Middle frontal gyrus (tissue), 1 donor: Measurements from ENCODE around the gene IFNGR1.

Experiments
- DNase-seq: peaks from one replicate; pipeline ENCODE4 v3.0.0-alpha.2; 2015; ENCODE audit warnings: low spot score; ENCODE audit errors: extremely low spot score

IFNGR1 gene

GRCh38 chr6:137176729-137177128 is 42.5 kb downstream of the IFNGR1 start:
- no peak for DNase-seq

- no peak for DNase-seq
Observed at GRCh38 chr6:137175868-137176245, 43.3 kb downstream of the IFNGR1 start.

DNA sequence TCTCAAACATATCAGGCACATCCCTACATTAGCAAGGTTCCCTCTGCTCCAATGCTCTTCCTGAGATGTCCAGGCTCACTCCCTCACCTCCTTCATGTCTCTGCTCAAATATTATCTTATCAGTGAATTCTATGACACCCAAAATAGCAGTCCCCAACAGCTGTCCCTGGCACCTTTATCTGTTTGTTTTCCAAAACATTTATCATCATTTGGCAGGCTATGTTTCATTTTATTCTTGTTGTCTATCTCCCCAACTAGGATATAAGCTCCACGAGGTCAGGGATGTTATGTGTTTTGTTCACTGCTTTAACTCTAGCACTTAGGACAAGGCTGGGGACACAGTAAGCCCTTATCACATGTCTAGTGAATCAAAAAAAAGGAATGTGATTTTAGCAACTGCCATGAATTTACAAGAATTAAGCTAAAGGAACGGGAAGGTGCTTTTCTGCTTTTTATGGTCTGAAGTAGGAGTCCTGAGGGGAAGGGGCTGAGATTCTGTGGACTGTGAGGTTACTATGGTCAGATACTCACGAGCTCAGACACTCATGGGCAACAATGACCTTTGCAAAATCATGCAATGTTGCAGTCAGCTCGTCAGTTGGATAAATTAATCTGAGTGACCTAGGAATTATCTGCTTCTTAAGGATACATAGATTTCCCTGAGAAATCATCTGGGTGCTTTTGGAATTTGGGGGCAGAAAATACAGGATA is 43.9 kb downstream of the IFNGR1 start:
- no peak for DNase-seq

- no peak for DNase-seq
Observed at GRCh38 chr6:137173501-137173900, 45.7 kb downstream of the IFNGR1 start, which contains the start of gene IL22RA2. TSS of gene IL22RA2 (minus strand) at chr6:137173644. CDS start at chr6:137161749, 11,895 bp downstream.

DNA sequence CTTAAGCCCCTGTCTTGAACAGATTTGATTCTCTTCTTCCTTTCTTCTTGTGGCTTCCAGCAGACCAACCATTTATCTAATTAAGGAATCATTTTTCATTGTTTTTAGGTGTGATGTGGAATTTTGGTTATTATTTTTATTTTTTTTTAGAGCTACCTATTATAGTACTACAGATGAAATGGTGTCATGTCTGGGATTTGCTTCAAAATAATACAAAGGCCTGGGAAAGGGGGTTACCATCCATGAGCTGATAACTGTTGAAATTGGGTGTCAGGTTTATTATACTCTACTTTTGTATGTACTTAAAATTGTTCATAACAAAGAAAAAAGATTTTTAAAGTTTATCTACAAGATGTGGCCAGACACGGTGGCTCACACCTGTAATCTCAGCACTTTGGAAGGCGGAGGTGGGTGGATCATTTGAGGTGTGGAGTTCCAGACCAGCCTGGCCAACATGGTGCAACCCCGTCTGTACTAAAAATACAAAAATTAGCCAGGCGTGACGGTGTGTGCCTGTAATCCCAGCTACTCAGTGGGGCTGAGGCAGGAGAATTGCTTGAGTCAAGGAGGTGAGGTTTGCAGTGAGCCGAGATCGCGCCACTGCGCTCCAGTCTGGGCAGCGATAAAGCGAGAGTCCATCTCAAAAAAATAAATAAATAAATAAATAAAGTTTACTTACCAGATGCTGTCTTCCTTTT is 46.3 kb downstream of the IFNGR1 start:
- DNase-seq = no peak

DNA sequence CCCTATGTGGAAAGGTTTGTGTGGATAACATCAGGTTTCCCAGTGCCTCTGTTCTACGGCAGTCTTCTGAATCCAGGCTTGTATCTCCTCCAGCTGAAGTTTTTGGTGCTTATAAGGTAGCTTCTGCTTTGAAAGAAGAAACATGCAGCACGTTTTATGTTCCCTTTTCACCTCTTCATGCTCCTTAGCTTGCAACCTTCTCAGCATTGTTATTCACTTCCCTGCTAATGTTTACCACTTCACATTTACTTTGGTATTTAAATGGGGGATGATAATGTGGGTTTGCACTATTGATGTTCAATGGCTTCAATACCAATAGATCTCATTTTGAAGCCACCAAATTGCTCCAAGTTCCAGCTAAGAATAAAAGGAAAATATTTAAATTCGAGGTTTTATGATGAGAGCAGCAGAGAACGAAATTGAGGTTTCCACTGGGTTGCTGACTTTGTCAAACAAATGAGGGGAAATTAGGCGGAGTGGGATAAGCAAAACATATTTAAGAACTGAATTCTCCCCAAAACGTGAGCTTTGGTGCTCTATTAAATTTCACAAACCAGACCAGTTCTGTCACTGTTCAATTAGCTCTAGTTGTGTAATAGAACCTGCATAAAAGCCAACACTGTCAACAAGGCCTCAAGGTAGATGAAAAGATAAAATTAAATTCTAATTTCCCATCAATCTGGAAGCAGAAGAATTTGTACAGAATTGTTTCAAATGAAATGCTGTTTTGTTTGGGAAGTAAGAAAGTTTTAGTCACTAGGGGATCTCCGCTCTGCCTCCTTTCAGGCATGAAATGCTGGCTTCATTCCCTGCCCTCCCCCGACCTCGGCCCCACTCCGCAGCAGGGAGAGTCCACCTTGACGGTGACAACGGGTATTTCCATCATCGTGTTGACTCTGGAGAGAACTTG is 47.1 kb downstream of the IFNGR1 start:
- no peak for DNase-seq

GRCh38 chr6:137171053-137171374 is 48.2 kb downstream of the IFNGR1 start:
- DNase-seq = no peak

GRCh38 chr6:137170266-137171052 is 48.7 kb downstream of the IFNGR1 start:
- DNase-seq = no peak

- no peak for DNase-seq
Observed at GRCh38 chr6:137167702-137168377, 51.3 kb downstream of the IFNGR1 start.

DNA sequence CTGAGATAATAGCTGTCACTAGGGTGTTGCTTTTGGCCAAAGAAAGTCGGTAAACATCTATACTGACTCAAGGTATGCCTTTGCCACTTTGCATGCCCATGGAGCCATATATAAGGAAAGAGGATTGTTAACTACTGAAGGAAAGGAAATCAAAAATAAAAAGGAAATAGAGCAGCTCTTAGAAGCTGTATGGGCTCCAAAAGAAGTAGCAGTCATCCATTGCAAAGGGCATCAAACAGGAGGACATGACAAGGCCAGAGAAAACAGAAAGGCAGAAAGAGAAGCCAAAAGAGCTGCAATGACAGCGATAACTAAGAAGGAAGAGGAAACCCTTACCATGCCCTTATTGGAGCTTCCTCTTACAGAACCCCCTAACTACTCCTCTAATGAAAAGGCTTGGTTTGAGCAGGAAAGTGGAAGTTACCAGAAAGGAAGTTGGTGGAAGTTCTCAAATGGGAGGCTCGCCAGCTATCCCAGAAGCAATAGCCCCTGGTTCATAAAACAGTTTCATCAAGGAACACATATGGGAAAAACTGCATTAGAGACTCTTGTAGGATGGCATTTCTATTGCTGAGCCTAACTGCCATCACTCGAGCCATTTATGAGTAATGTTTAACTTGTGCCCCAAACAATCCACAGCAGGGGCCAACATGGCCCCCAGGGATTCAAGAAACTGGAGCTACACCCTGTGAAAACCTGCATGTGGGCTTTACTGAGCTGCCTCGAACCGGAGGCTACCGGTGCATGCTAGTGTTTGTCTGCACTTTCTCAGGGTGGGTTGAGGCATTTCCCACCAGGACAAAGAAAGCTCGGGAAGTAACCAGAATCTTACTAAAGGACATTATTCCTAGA is 52.7 kb downstream of the IFNGR1 start:
- no peak for DNase-seq

- no peak for DNase-seq
Observed at GRCh38 chr6:137165375-137166246, 53.6 kb downstream of the IFNGR1 start.

- no peak for DNase-seq
Observed at GRCh38 chr6:137163732-137164318, 55.4 kb downstream of the IFNGR1 start.

DNA sequence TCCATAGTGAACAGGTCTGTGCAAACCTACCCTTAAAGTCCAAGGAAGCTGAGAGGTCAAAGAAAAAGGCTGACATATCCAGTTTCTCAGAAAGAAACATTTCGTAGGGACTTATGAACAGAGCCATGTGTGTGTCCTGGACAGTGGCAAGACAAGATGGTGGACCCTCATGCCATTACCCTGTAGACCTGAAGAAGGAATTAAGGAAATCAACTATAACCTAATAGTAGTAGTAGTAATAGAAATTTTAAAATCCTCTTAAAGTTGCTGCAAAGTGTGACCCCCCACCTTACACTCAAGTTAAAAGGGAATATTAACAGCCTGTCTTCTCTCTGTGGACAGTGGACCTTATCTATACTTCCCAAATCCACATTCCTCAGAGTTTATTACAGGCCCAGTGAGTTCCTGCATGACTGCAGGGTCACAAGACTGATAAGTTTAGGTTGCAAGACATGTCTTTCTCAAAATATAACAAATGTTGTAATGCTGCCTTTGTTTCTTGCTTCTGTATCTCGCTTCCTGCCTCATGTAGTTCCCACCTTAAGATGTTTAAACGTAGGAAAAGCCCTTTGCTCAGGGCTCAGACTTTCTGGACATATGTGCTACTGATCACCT is 56.4 kb downstream of the IFNGR1 start:
- no peak for DNase-seq

- DNase-seq = no peak
Observed at GRCh38 chr6:137161949-137162348, 57.2 kb downstream of the IFNGR1 start.

DNA sequence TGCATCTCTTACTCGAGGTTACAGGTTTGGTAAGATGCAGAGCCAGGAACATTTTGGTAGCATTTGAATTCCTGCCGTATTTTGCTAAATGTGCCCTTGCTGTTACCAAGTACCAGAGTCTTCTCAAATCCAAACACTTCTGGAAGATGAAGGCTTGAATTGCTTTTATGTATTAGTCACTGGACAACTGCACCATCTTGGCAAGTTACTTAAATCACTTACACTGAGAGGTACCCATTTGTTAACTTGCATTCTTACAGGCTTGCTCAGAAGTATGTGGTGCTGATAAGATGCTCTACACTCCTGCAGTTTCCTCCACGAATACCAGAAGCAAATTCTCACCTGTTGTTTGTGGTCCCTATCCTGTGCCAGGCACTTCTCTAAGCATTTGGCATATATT is 58.4 kb downstream of the IFNGR1 start:
- no peak for DNase-seq

DNA sequence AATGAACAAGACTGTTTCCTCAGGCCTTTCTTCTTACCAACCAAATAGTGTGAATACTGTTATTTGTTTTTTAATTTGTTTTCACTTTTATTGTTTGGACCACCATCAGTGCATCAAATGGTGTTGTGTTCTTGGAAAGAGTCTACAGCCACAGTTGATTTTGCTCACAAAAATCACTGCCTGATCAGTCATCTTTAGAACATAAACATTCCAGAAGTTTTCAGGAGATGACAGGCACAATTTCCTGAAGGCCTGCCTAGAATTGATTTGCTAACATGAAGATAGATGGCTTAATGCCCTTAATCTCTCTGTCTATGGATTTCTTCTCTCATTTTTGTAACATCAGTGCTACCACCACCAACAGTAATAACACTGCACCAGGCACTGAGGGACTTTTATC is 59.3 kb downstream of the IFNGR1 start:
- no peak for DNase-seq

- DNase-seq = no peak
Observed at GRCh38 chr6:137157601-137158000, 61.6 kb downstream of the IFNGR1 start.

DNA sequence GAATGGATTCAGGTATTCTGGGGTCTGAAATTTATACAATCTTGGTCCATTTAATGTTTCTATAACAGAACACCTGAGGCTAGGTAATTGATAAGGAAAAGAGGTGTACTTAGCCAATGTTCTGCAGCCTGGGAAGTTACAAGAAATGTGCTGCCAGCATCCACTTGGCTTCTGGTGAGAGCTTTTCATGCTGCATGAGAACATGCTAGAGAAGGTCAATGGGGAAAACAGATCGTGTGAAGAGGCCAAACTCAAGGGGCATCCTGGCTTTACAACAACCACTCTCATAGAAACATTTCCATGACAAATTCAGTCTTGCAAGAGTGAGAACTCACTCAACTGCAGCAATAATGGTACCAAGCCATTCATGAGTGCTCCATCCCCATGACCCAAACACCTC is 62.5 kb downstream of the IFNGR1 start:
- DNase-seq = no peak
